SK-N-SH treated with all-trans-retinoic acid at 6 μM for 48 hours (cell line): ENCODE data around the gene DLG2.

Experiments
- ARNTL ChIP-seq: fragments of 450-650 bp; formaldehyde crosslinking; IDR thresholded peaks from 2 replicates; pipeline ENCODE4 v1.5.0; 2020; ENCODE audit warnings: low read depth, mild to moderate bottlenecking, moderate library complexity, borderline replicate concordance
- CREB5 ChIP-seq: fragments of 250-450 bp; sonication (Bioruptor Pico); IDR thresholded peaks from 2 replicates; pipeline ENCODE4 v1.5.1; 2020; ENCODE audit warnings: low read depth, mild to moderate bottlenecking, moderate library complexity
- GLIS3 ChIP-seq: fragments of 250-450 bp; sonication (Bioruptor Pico); IDR thresholded peaks from 2 replicates; pipeline ENCODE4 v1.5.0; 2020; ENCODE audit warnings: mild to moderate bottlenecking, moderate library complexity
- ISL1 ChIP-seq: fragments of 250-450 bp; sonication (Bioruptor Pico); IDR thresholded peaks from 2 replicates; pipeline ENCODE4 v2.1.2; 2022; ENCODE audit warnings: mild to moderate bottlenecking, moderate library complexity
- PATZ1 ChIP-seq: fragments of 250-450 bp; sonication (Bioruptor Pico); IDR thresholded peaks from 2 replicates; pipeline ENCODE4 v1.8.0; 2020; ENCODE audit warnings: mild to moderate bottlenecking, moderate library complexity, borderline replicate concordance
- RARB ChIP-seq: fragments of 250-450 bp; sonication (Bioruptor Pico); IDR thresholded peaks from 2 replicates; pipeline ENCODE4 v1.8.0; 2021; ENCODE audit warnings: mild to moderate bottlenecking, moderate library complexity
- ZFP30 ChIP-seq: fragments of 450-650 bp; formaldehyde crosslinking; IDR thresholded peaks from 2 replicates; pipeline ENCODE4 v1.5.0; 2022; ENCODE audit warnings: mild to moderate bottlenecking, moderate library complexity
- ZNF565 ChIP-seq: fragments of 450-650 bp; formaldehyde crosslinking; conservative IDR thresholded peaks from 2 replicates; pipeline ENCODE4 v1.5.0; 2020; ENCODE audit warnings: low read depth, mild to moderate bottlenecking, moderate library complexity

- TF ChIP-seq ZNF565 (CRISPR knock-in tag), result no peak
- no peak for TF ChIP-seq GLIS3 (CRISPR knock-in tag)
- TF ChIP-seq PATZ1, result no peak
- no peak for TF ChIP-seq ISL1 (CRISPR knock-in tag)
- no peak for TF ChIP-seq ARNTL
- no peak for TF ChIP-seq CREB5
- TF ChIP-seq RARB (CRISPR knock-in tag), result no peak
- TF ChIP-seq ZFP30 (CRISPR knock-in tag), result no peak
These were observed 511.3 kb downstream of the DLG2 start for GRCh38 chr11:85115798-85116197.
